Adrenal gland (tissue), 5 donors: ENCODE results near the gene ZNF324.

ENCODE experiments used
- POLR2A ChIP-seq, 2 donors: fragments of 450-650 bp; IDR thresholded peaks; one replicate each; pipeline ENCODE4 v1.6.1; 2017; ENCODE audit warnings: antibody characterized with exemption in 2 of 2, mild to moderate bottlenecking in 2 of 2, moderate library complexity in 1 of 2
- TF ChIP-seq, protein P1 (sequence below), 6 experiments: fragments of 450-650 bp in 4 of 6; fragments of 200-600 bp in 2 of 6; sonication (generic) in 1 of 6; IDR thresholded peaks; 1 replicate in 5 of 6; 2 replicates in 1 of 6; pipeline versions ENCODE4 v1.5.1 to v1.8.0; 2016 to 2021; ENCODE audit warnings: antibody characterized with exemption in 6 of 6, mild to moderate bottlenecking in 2 of 6, moderate library complexity in 1 of 6
- donor health status: DM: no; HTN: no; CAD: no.

GRCh38 chr19:58521651-58522050 is 54.8 kb downstream of the ZNF324 start:
- no peak for TF ChIP-seq POLR2A (IDR thresholded peaks at IDR 0.05)
- TF ChIP-seq, protein P1, sequence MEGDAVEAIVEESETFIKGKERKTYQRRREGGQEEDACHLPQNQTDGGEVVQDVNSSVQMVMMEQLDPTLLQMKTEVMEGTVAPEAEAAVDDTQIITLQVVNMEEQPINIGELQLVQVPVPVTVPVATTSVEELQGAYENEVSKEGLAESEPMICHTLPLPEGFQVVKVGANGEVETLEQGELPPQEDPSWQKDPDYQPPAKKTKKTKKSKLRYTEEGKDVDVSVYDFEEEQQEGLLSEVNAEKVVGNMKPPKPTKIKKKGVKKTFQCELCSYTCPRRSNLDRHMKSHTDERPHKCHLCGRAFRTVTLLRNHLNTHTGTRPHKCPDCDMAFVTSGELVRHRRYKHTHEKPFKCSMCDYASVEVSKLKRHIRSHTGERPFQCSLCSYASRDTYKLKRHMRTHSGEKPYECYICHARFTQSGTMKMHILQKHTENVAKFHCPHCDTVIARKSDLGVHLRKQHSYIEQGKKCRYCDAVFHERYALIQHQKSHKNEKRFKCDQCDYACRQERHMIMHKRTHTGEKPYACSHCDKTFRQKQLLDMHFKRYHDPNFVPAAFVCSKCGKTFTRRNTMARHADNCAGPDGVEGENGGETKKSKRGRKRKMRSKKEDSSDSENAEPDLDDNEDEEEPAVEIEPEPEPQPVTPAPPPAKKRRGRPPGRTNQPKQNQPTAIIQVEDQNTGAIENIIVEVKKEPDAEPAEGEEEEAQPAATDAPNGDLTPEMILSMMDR (IDR thresholded peaks at IDR 0.05) = no peak
